Heart right ventricle (tissue), 16 donors: ENCODE results near the gene PATE1. TPM values are rescaled to one million over a fixed set of nuclear protein-coding genes. Genes with fewer than 3 reads are reported as not detected.

Experiments
- ATAC-seq, 8 donors: fragments of 200-7000 bp; cut with Tn5 transposase; one replicate each; pipeline ENCODE4 v1.9.1; 2020; ENCODE audit warnings: mild to moderate bottlenecking in 8 of 8, moderate library complexity in 8 of 8, moderate number of reproducible peaks in 1 of 8
- DNase-seq, 2 donors: peaks; one replicate each; pipeline ENCODE4 v3.0.0-alpha.2; 2020
- H3K27ac ChIP-seq, 10 donors: fragments of 200-600 bp; sonication (generic) in 2 of 10; one replicate each; pipeline versions ENCODE4 v1.5.0 to v1.8.0; 2020 to 2022; ENCODE audit warnings: mild to moderate bottlenecking in 3 of 10
- H3K27me3 ChIP-seq, 7 donors: fragments of 200-600 bp; one replicate each; pipeline ENCODE4 v1.8.0; 2021 to 2022; ENCODE audit warnings: mild to moderate bottlenecking in 2 of 7
- H3K36me3 ChIP-seq, 9 donors: fragments of 200-600 bp; sonication (generic) in 1 of 9; one replicate each; pipeline versions ENCODE4 v1.5.0 to v1.8.0; 2020 to 2022; ENCODE audit warnings: mild to moderate bottlenecking in 2 of 9
- H3K4me1 ChIP-seq, 9 donors: fragments of 200-600 bp; sonication (generic) in 1 of 9; one replicate each; pipeline versions ENCODE4 v1.5.0 to v1.8.0; 2020 to 2022; ENCODE audit warnings: mild to moderate bottlenecking in 4 of 9
- H3K4me3 ChIP-seq, 10 donors: fragments of 200-600 bp; sonication (generic) in 2 of 10; one replicate each; pipeline versions ENCODE4 v1.5.0 to v1.8.0; 2020 to 2022; ENCODE audit warnings: mild to moderate bottlenecking in 7 of 10, moderate library complexity in 2 of 10
- H3K9me3 ChIP-seq, 11 donors: fragments of 200-600 bp in 10 of 11; sonication (generic) in 2 of 11; one replicate each; pipeline versions ENCODE4 v1.5.0 to v1.8.0; 2013 to 2022; ENCODE audit warnings: mild to moderate bottlenecking in 2 of 11, control low read depth in 1 of 11, moderate library complexity in 1 of 11
- WGBS, 2 donors: extraction: QIAGEN DNeasy Blood & Tissue Kit; methylation state at CpG; one replicate each; pipeline ENCODE4 v1.1.7; 2013; ENCODE audit warnings: inconsistent platforms in 1 of 2; 5-methylcytosine and 5-hydroxymethylcytosine counted together
- intact Hi-C, 10 donors: fragments of 100-400 bp; cut with DNase I; formaldehyde crosslinking; loops; one replicate each; pipeline versions ENCODE4 v1.11.1 to v1.14.2; 2022
- polyA plus RNA-seq, 2 donors: library from polyadenylated mRNA; stranded (reverse); fragments of 200-250 nt; gene quantifications; one replicate each; pipeline ENCODE4 v1.2.3, GENCODE V29; 2013
- total RNA-seq, 10 donors: library from RNA; stranded (reverse); fragmentation: NEBNext Ultra II Directional in 3 of 10; extraction: Animal tissue kit (Norgen Biotek cat#: 25700) in 3 of 10; gene quantifications; one replicate each; pipeline versions ENCODE4 v1.2.1 to v1.2.4, GENCODE V29; 2021 to 2023
- TF ChIP-seq, protein P1 (sequence below), 9 donors: fragments of 200-600 bp; sonication (generic) in 2 of 9; IDR thresholded peaks; one replicate each; pipeline versions ENCODE4 v1.5.0 to v1.8.0; 2021 to 2022; ENCODE audit warnings: antibody characterized with exemption in 9 of 9, mild to moderate bottlenecking in 5 of 9, moderate library complexity in 1 of 9
- donor health status: Arrhythmogenic right ventricular cardiomyopathy.
- donor health status: ischemic (EF 13 %, LVEDD 7.1; RV severe dilation, severe dysfunction).
- donor health status: healthy with polysubstance abuse.
- donor health status: DM: no; HTN: yes; CAD: no.
- donor health status: DM: no; HTN: no; CAD: no.
- donor health status: ischemic (EF 25% LVEDD 6.9; RV normal size, moderate dysfunction).
- donor health status: ischemic (EF 25% LVEDD 5.7; RV mildly dilated, moderate dysfunction).
- donor health status: healthy.
- donor health status: DM: yes; HTN: yes; CAD: no.
- donor health status: Ischemic cardiomyopathy.
- donor health status: ischemic (EF 35%, LVEDD 5.7; RV mildly dilated, moderate dysfunction).
- donor health status: nonischemic (EF 11% LVEDD 7.7; RV severe dilation, severe dysfunction).
- donor health status: DM: yes; HTN: yes; CAD: no.
- donor health status: PGD.
- donor health status: ischemic (EF 29% LVEDD 5.4; RV normal size, mild dysfunction).
- donor health status: nonischemic (EF 23%, LVEDD 6.1; RV moderate dilation, normal function).

The PATE1 gene
- total and polyA plus RNA-seq, 12 donors: not detected

DNA sequence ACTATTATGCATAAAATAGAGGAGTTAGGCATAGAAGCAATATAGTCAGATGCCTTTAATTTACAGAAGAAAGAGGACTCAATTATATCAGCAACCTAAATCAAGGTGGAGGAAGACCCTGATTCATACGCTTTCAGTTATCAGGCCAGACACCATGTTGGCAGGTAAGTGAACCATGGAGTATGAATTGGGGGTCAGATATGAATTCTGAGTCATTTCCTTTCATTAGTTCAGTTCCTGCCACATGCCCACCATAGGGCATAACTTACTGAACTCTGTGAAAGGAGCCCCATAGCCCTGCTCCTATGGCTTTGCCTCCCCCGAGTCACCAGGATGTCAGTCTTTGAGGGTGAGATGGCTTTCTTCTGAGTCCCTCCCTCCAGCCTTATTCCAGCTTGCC is 17.4 kb downstream of the PATE1 start:
- H3K27ac ChIP-seq: no peak overlapping the region
- no peak overlapping the region for H3K4me3 ChIP-seq
- WGBS, 2 donors: 82 to 90% methylated on average over 2 of the region's 2 CpGs
- H3K27me3 ChIP-seq: no peaks in the 10 kb centered on the region
- intact Hi-C loops: no loop called here
- TF ChIP-seq, protein P1, sequence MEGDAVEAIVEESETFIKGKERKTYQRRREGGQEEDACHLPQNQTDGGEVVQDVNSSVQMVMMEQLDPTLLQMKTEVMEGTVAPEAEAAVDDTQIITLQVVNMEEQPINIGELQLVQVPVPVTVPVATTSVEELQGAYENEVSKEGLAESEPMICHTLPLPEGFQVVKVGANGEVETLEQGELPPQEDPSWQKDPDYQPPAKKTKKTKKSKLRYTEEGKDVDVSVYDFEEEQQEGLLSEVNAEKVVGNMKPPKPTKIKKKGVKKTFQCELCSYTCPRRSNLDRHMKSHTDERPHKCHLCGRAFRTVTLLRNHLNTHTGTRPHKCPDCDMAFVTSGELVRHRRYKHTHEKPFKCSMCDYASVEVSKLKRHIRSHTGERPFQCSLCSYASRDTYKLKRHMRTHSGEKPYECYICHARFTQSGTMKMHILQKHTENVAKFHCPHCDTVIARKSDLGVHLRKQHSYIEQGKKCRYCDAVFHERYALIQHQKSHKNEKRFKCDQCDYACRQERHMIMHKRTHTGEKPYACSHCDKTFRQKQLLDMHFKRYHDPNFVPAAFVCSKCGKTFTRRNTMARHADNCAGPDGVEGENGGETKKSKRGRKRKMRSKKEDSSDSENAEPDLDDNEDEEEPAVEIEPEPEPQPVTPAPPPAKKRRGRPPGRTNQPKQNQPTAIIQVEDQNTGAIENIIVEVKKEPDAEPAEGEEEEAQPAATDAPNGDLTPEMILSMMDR (IDR thresholded peaks at IDR 0.05): no peak
- H3K9me3 ChIP-seq: peaks cover 0 to 4% (median 0%) of the 10 kb centered on the region in 11 donors
- no peak for DNase-seq
- no peaks in the 10 kb centered on the region for H3K36me3 ChIP-seq
- no peaks in the 10 kb centered on the region for H3K4me1 ChIP-seq
- no peak for ATAC-seq

DNA sequence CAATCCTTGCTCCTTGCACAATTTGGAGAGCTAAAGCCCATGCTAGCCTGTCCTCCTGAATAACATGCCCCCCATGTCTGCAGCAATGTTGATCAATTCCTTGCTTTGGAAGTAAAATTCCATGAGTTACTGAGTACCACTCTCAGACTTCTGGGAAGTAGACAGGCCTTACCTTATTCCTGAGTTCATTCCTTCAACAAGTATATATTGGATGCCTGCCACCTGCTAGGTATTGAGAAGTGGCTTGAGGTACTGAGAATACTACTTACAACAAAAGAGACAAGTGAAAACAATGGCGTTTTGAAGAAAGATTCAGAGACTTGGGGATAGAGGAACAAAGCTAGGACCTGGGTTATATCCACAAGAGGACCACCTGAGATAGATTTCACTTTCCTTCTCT is 20.2 kb downstream of the PATE1 start:
- no peaks in the 10 kb centered on the region for H3K4me1 ChIP-seq
- DNase-seq: no peak
- H3K27me3 ChIP-seq: no peaks in the 10 kb centered on the region
- H3K4me3 ChIP-seq: no peak overlapping the region
- ATAC-seq: no peak
- H3K36me3 ChIP-seq: no peaks in the 10 kb centered on the region
- intact Hi-C loops: no loop called here
- H3K27ac ChIP-seq: no peak overlapping the region
- TF ChIP-seq, protein P1 (IDR thresholded peaks at IDR 0.05): no peak
- H3K9me3 ChIP-seq: no peaks in the 10 kb centered on the region
- WGBS, 2 donors: 64 to 68% methylated on average over 1 of the region's 1 CpG

DNA sequence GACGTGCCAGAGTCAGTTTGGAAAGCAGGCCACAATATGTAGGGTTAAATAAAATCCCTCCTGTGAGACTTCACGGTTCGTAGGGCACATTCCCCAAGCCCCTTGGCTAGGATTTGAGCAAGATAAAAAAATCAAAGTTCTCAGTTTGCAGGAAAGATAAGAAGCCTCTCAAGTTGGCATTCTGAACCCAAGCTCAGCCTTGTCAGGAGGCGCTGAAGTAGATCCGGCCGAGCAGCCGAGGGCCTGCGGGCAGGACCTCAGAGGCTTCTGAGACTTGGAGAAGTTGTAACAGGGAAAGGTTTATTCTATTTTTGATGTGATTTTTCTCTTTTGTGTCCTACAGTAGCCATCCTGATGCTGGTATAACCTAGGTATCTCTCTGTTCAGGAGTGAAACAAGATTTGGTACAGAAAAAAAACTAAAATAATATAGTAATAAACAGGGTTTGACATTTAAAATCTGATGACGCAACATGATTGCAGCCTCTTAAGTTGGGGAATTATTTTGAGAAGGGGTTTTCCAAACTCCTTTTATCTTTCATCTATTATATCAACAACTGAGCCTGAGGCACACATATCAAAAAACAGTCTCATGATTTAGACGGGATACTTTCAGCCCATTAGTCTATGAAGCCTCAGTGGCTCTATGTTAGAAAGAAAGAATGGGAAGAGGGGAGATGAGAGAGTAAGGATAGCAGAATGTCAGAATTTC is 22.4 kb downstream of the PATE1 start:
- TF ChIP-seq, protein P1 (IDR thresholded peaks at IDR 0.05): no peak
- H3K9me3 ChIP-seq: no peaks in the 10 kb centered on the region
- H3K4me3 ChIP-seq: no peak overlapping the region
- H3K36me3 ChIP-seq: no peaks in the 10 kb centered on the region
- no peak for DNase-seq
- no peaks in the 10 kb centered on the region for H3K27me3 ChIP-seq
- no peaks in the 10 kb centered on the region for H3K4me1 ChIP-seq
- intact Hi-C loops: no loop called here
- no peak for ATAC-seq
- WGBS, 2 donors: 38 to 43% methylated on average over 10 of the region's 10 CpGs
- H3K27ac ChIP-seq: no peak overlapping the region

DNA sequence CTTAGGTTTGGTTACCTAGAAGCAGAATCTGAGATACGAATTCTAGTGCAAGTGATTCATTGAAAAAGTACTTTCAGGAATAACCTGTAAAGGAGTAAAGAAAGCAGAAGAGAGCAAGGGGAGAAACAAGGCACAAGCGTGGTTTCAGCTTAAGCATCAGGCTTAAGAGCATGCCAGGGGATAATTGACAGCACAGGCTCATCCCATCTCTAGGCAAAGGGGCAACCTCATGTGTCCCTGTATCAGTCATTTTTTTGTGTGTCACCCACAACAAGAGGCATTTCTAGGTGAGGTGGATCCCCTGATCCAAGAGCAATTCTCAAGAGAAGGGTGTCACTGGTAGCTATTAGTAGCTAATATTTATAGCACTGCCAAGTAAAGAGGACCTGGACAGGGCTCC is 24.5 kb downstream of the PATE1 start:
- Histone ChIP-seq H3K4me1 (no peaks in the 10 kb centered on the region), H3K4me3 (no peak overlapping the region), H3K9me3 (no peaks in the 10 kb centered on the region), H3K36me3 (no peaks in the 10 kb centered on the region), H3K27ac (no peak overlapping the region), H3K27me3 (no peaks in the 10 kb centered on the region)
- intact Hi-C loops: no loop called here
- ATAC-seq: no peak
- DNase-seq: no peak
- TF ChIP-seq, protein P1 (IDR thresholded peaks at IDR 0.05): no peak
- 71 to 77% methylated on average over 2 of the region's 2 CpGs for WGBS, 2 donors
